HG02870 (cell line): ENCODE data around the gene ADGRF4.

ENCODE experiments used
- ATAC-seq: cut with Tn5 transposase; IDR thresholded peaks from one replicate; pipeline ENCODE4 v1.9.1; 2021; ENCODE audit warnings: mild to moderate bottlenecking, moderate library complexity; ENCODE audit not compliant: unreplicated experiment

The ADGRF4 gene, protein sequence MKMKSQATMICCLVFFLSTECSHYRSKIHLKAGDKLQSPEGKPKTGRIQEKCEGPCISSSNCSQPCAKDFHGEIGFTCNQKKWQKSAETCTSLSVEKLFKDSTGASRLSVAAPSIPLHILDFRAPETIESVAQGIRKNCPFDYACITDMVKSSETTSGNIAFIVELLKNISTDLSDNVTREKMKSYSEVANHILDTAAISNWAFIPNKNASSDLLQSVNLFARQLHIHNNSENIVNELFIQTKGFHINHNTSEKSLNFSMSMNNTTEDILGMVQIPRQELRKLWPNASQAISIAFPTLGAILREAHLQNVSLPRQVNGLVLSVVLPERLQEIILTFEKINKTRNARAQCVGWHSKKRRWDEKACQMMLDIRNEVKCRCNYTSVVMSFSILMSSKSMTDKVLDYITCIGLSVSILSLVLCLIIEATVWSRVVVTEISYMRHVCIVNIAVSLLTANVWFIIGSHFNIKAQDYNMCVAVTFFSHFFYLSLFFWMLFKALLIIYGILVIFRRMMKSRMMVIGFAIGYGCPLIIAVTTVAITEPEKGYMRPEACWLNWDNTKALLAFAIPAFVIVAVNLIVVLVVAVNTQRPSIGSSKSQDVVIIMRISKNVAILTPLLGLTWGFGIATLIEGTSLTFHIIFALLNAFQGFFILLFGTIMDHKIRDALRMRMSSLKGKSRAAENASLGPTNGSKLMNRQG

DNA sequence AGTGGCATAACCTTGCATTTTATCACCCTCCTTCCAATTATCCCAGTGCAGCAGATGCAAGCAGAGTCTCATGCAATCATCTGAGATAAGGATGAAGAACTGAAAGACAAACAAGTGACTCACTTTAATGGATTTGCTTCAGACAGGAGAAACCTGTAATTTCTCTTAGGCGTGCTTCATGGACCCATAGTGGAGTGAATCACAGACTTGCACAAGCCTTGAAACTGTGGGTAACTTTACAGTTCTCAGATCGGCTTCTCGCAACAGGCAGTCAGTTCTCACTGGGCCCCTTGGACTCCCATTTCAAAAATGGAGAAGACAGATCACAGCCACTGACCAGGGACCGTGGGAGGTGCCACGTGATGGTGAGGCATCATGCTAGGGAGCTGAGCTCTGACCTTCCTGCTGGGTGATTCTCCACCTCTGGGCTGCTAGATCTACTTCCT lies at the start of gene ADGRF4:
TSS of gene ADGRF4 (plus strand) at position 239 of the 446 bp plus-strand sequence. CDS start 8,666 bp downstream, outside the sequence.
- no peak for ATAC-seq

DNA sequence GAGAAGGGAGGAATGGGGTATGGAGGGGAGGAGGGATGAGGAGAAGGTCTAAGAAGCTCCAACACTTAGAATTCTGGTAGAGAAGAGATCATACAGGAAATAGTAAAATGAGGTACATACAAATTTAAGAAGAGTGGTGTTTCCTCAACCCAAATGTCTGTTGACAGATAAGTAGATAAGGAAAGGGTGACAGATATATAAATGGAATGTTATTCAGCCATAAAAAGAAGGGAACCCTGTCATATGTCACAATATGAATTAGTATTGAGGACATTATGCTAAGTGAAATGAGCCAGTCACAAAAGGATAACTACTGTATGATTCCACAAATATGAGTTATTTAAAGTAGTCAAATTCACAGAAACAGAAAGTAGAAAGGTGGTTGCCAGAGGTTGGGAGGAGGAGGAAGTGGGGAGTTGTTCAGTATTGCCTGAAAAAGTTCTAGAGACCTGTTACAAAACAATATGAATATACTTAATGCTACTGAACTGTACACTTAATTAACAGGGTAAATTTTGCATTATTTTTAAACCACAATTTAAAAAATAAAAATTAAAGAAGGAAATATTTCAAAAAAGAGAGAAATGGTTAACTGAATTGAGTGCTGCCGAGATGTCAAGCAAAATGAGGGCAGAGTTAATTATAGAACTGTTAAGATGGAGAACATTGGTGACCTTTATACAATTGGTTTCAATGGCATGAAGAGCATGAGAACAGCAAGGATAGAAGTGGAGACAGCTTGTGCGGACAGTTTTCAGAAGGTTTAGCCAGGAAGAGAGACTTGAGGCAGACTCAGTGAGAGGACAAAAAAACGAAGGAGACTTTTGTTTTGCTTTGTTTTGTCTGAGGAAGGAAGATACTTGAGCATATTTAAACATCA lies 47.6 kb upstream of the ADGRF4 start:
- ATAC-seq: no peak

DNA sequence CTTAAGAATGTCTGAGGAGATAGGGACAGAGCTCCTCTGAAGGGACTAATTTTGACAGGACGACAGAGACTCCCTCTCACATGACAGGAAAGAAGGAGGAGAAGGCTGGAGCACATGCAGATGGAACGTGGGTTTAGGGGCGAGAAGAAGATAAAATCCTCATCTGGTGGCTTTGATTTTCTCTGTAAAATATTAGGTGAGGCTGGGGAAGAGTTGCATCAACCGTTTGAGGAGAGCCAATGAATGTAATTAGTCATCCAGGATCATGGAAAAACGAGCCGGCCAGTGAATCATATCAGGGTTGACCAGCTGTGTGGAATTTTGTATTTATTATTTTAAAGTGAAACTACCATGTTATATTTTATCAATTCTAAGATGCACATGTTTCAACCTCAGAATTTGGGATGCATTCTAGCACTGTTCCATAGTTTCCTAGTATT lies 46.9 kb upstream of the ADGRF4 start:
- ATAC-seq: no peak

DNA sequence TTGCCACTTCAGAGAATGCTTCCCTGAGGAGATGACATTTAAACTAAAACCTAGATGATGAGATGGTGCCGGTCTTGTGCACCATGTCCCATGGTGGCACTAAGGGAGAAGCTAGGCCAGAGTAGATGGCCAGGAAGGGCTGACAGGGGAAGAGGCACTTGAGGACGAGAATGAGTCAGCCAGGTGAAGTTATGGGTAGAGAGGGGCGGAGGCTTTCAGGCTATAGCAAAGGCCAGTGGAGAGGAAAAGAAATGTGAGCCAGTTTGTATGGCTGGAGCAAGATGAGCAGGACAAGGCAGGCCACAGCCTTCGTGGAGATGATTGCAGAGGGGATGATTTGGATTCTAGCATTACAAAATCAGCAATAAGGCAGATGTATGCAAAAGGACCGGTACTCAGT lies 44.7 kb upstream of the ADGRF4 start:
- no peak for ATAC-seq

- no peak for ATAC-seq
Measured at GRCh38 chr6:47654255-47654654, 44.1 kb upstream of the ADGRF4 start.

DNA sequence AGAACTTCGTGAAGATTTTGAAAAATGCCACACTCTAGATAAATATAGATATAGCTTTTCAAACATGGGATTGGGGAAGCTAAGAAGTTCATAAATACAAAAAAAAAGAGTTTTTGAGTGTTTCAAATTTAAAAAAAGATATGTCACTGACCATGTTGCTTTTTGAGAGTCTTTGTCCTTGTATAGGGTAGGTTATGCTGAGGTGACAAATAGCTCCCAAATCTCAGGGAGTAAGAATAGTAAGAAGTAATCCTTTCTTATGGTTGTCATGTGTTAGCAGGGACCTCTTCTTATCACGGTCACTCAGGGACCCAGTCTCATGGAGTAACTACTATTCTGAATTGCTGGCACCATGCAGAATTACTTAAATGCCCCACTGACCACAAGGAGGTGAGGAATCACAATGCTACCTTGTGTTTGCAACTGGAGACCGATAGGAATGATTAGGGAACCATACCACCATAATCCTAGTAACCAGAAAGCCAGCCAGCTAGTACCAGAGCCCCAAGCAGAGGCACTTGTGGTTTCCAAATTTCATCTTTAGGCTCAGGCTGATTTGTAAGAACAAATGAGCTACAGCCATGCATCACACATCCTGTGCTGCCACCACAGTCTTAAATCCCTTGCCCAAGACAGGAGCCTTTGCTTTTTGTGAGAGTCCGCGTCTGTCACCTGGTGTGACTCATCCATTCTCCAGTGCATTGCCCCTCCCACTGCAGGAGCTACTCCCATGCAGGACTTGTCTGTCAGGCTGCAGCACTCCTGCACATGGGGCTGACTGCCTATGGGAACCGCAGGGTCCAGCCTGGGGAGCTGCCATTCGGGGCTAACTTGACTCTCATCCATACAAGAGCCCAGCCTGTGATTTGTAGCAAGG lies 42.4 kb upstream of the ADGRF4 start:
- ATAC-seq: no peak

DNA sequence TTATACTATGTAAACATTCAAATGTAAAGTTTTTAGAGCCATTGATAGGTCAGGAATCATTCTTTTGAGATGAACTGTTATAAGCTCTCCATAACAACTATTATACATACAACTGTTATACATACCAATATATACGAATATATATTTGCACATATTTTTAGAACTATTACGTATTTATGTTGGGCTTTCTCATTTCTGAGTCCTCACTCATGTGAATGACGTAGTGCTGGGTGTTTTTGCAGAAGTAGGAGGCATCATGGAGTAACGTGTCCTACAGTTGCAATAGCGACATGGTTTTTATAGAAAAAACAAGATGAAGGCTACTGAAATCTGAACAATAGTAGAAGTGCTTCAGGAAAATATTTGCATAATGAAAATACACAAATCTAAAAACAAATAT lies 36.4 kb upstream of the ADGRF4 start:
- ATAC-seq: no peak

DNA sequence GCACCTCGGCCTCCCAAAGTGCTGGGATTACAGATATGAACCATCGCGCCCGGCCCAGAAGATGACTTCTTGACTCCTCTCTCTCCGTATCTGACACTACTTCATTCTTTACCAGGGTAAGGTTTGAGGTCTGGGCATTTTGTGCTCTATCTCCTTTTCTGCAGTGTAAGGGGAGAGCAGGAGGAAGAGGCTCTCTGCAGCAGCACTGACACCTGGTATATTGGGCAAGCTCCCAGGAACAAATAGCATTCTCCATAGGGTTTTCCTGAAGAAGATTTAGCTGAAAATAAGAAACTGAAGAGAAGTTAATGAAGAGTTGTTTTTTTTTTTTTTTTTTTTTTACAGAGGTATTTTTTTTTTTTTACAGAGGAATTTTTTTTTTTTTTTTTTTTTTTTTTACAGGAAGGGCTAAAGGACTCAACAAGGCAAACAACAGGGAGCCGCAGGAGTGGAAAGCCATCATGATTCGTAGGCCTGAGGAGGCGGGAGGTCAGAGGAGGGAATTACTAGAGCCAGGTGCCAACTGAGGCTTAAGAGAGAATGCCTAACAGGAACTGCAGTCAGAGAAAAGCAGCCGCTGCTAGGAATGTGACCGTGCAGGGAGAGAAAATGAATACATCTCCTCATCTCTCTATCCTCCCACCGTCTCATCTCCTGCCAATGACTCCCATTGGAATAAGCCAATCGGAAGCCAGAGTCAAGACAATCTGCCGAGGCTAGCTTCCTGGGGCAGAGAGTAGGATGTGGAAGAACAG lies 34.7 kb upstream of the ADGRF4 start:
- ATAC-seq: no peak

DNA sequence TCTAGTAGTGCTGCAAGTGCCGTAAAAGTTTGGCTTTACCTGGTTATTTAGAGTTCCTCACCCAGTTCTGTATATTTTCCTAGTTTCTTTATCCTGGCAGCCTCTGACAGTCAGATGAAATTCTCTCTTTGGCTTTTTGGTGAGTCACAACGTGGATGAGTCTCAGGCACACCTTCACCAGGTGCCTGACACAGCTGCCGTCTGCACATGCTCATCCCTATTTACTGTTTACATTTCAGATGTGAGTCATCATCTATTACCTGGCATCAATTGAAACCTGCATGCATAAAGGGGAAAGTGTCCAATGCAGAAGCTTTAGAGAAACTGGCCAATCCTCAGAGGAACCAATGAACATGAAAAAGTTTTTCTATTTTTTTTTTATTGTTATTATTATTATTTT lies 33.3 kb upstream of the ADGRF4 start:
- ATAC-seq: no peak

DNA sequence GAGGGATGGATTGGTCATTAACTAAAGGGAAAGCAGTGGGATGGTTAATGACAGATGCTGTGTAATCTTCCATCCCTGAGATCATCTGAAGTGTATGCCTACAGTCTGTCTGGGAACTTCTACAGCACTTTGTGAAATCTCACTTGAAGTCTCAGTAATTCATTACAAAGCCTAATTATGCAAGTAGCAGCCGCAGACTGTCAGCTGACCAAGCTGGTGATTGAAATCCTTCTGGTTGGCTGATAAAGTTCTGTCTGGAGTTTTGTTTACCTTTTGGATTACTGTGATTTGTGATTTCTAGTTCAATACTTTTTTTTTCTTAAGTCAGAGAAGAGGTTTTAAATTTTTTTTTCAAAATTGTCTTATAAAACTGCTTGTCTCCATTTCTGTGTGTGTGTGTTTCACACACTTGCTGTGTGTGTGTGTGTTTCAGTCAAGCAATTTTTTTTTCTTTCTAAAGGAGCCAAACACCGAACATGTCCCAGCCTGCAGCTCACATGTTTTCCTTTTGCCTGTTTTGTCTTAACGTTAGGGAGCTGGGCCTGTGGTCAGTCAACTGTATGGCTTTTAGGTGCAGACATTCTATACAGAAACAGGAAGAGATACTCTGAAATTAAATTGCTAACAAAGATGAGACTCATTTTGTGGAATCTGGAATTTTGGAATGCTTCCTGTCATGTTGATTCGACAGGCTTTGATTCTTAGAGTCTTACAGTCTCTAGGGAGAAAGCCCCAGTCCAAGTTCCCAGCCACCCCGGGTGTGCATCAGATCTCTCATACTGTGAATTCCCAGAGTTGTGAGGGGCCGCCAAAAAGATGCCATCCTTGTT lies 28.5 kb upstream of the ADGRF4 start:
- ATAC-seq: no peak

DNA sequence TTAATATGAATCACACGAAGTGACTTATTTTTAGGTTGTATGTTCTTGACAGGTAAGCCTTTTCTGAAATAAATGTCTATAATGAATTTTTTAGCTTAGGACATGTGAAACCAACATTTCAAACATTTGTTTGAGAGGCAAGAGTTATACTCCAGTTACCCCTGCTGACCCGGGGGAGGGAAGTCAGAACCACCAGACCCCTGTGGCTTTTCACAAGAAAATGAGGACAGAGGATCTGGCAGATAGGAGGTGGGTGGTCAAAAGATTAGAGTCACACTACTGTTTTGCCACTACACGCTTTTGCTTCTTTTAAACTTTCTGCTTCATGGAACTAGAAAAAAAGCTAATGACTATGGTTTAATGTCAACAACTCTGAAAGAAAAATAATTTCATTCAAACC lies 27.5 kb upstream of the ADGRF4 start:
- no peak for ATAC-seq

DNA sequence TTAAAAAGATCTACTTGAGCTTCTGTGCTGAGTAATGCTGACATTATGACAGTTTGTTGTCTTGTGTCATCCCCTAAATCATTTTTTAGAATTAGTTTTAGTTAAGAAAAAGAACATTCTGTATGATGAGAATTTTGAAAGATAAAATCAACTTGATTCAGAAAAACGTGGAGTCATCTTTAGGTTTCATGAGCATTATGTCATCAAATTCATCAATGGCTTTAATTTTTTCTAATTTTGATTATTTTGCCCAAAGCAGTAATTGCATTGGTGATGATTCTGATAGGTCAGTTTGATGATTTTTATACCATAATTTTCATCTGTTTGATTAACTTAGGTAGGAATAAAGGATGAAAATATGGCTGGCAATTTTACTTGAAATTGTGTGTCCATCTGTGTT lies 26.6 kb upstream of the ADGRF4 start:
- no peak for ATAC-seq

GRCh38 chr6:47672816-47673215 lies 25.6 kb upstream of the ADGRF4 start:
- no peak for ATAC-seq

DNA sequence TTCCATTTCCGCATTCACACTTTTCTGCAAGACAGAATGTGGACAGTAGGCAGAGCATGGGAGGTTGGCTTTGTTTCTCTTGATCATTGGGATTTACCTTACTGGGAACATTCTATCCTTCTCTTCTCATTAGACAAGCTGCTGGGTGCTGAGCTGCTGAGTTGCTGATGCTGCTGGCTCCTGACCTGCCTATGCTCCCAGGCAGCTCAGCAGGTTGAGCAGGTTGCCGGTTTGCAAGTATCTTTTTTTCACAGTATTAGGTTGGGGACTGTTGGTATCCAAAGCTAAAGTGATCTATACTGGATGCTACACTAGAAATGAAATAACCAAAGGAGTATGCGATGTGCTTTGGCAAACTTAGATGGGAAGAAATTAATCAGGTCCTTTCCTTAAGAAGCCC lies 23.7 kb upstream of the ADGRF4 start:
- ATAC-seq: no peak

GRCh38 chr6:47677381-47678100 lies 20.8 kb upstream of the ADGRF4 start:
- no peak for ATAC-seq

DNA sequence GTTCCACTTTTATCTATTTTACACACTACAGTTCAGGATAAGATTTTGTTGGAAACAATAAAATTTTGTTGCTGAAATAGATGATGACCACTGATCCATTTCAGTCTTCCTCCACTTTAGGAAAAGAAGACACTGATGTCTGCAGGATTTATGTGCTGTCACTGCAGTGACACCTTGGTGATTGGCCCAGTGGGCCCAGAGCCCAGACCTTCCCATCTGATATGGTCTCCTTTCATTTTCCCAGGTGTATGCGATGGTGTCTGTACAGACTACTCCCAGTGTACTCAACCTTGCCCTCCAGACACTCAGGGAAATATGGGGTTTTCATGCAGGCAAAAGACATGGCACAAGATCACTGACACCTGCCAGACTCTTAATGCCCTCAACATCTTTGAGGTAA lies 19.6 kb upstream of the ADGRF4 start:
- no peak for ATAC-seq

DNA sequence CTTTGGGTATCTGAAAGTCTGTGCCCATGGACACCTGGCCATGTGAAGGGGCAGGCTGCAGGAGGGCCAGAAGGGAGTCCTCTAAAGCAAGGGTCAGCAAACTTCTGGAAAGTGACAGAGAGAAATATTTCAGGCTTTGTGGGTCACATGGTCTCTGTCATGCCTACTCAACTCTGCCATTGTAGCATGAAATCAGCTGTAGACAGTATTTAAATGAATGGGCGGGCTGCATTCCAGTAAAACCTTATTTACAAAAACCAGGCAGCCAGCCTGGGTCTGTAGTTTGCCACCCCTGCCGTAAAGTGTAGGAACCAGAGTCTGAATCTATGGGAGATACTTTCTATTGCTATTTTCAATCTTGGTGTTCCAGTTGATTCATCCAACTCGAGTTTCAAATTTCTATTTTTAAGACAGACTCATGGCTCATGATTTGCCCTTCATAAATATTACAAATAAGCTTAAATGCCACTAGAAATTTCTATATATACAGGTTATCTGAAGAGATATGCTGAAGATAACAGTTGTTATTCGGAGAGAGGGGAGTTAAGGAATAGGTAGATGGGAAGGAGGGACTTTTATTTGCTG lies 19.0 kb upstream of the ADGRF4 start:
- no peak for ATAC-seq

- no peak for ATAC-seq
Measured at GRCh38 chr6:47680051-47680450, 18.3 kb upstream of the ADGRF4 start.
